ENCODE data around the gene LPA. TPM values are rescaled to one million over a fixed set of nuclear protein-coding genes. Genes with fewer than 3 reads are reported as not detected.

LPA gene
- total and polyA plus RNA-seq, 2 of the 13 experiments (the other 11 are each of a cell fraction or from before 2014, with no cell fraction given), result not detected

- peak; percentile 93 for TF ChIP-seq AHDC1 (CRISPR knock-in tag; IDR thresholded peaks at IDR 0.05; ENCODE audit: borderline replicate concordance)
- TF ChIP-seq DPF2 (CRISPR knock-in tag; IDR thresholded peaks at IDR 0.05; ENCODE audit: borderline replicate concordance, low read depth), result peak; percentile 74; the same call in 1 of the 2 replicates
- TF ChIP-seq, protein P1, sequence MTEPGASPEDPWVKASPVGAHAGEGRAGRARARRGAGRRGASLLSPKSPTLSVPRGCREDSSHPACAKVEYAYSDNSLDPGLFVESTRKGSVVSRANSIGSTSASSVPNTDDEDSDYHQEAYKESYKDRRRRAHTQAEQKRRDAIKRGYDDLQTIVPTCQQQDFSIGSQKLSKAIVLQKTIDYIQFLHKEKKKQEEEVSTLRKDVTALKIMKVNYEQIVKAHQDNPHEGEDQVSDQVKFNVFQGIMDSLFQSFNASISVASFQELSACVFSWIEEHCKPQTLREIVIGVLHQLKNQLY (CRISPR knock-in tag; IDR thresholded peaks at IDR 0.05), result peak; percentile 62; the same call in 1 of the 2 replicates
- TF ChIP-seq RBFOX2 (IDR thresholded peaks at IDR 0.05; ENCODE audit: low read depth, low read length), result 0 out of 2 replicates have a peak, but pooled peaks have one; percentile 19
- TF ChIP-seq ZBTB38 (CRISPR knock-in tag; IDR thresholded peaks at IDR 0.05), result peak; percentile 62; the same call in 1 of the 2 replicates
- 0 out of 2 replicates have a peak, but pooled peaks have one; percentile 72 for TF ChIP-seq ZNF264 (CRISPR knock-in tag; IDR thresholded peaks at IDR 0.05)
- peak; percentile 68; the same call in 1 of the 2 replicates for TF ChIP-seq ZNF441 (CRISPR knock-in tag; IDR thresholded peaks at IDR 0.05; ENCODE audit: borderline replicate concordance)
- peak; percentile 97 for TF ChIP-seq HNF4A (CRISPR knock-in tag; IDR thresholded peaks at IDR 0.05)
- TF ChIP-seq, protein P2, sequence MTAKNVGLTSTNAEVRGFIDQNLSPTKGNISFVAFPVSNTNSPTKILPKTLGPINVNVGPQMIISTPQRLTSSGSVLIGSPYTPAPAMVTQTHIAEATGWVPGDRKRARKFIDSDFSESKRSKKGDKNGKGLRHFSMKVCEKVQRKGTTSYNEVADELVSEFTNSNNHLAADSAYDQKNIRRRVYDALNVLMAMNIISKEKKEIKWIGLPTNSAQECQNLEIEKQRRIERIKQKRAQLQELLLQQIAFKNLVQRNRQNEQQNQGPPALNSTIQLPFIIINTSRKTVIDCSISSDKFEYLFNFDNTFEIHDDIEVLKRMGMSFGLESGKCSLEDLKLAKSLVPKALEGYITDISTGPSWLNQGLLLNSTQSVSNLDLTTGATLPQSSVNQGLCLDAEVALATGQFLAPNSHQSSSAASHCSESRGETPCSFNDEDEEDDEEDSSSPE (CRISPR knock-in tag; IDR thresholded peaks at IDR 0.05), result 0 out of 2 replicates have a peak, but pooled peaks have one; percentile 20
- peak; percentile 38; the same call in 1 of the 2 replicates for TF ChIP-seq ZSCAN31 (CRISPR knock-in tag; IDR thresholded peaks at IDR 0.05; ENCODE audit: low read depth)
- TF ChIP-seq HNF4G (IDR thresholded peaks at IDR 0.05; ENCODE audit: borderline replicate concordance, low read depth, low read length), result peak; percentile 99
- peak; percentile 95 for TF ChIP-seq HNF4G (CRISPR knock-in tag; IDR thresholded peaks at IDR 0.05; ENCODE audit: borderline replicate concordance, low read depth)
- peak; percentile 73; the same call in 1 of the 2 replicates for TF ChIP-seq MEF2D (CRISPR knock-in tag; IDR thresholded peaks at IDR 0.05)
- peak; percentile 67; the same call in 1 of the 2 replicates for TF ChIP-seq ZNF414 (CRISPR knock-in tag; IDR thresholded peaks at IDR 0.05)
- TF ChIP-seq ZNF292 (CRISPR knock-in tag; IDR thresholded peaks at IDR 0.05; ENCODE audit: borderline replicate concordance, low read depth), result peak; percentile 92; the same call in 1 of the 2 replicates
- TF ChIP-seq SALL1 (CRISPR knock-in tag; IDR thresholded peaks at IDR 0.05), result peak; percentile 100
- peak; percentile 67; the same call in 1 of the 2 replicates for TF ChIP-seq TRIM24 (CRISPR knock-in tag; IDR thresholded peaks at IDR 0.05)
- TF ChIP-seq, protein P3, sequence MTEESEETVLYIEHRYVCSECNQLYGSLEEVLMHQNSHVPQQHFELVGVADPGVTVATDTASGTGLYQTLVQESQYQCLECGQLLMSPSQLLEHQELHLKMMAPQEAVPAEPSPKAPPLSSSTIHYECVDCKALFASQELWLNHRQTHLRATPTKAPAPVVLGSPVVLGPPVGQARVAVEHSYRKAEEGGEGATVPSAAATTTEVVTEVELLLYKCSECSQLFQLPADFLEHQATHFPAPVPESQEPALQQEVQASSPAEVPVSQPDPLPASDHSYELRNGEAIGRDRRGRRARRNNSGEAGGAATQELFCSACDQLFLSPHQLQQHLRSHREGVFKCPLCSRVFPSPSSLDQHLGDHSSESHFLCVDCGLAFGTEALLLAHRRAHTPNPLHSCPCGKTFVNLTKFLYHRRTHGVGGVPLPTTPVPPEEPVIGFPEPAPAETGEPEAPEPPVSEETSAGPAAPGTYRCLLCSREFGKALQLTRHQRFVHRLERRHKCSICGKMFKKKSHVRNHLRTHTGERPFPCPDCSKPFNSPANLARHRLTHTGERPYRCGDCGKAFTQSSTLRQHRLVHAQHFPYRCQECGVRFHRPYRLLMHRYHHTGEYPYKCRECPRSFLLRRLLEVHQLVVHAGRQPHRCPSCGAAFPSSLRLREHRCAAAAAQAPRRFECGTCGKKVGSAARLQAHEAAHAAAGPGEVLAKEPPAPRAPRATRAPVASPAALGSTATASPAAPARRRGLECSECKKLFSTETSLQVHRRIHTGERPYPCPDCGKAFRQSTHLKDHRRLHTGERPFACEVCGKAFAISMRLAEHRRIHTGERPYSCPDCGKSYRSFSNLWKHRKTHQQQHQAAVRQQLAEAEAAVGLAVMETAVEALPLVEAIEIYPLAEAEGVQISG (CRISPR knock-in tag; IDR thresholded peaks at IDR 0.05), result peak; percentile 60; the same call in 1 of the 2 replicates
Measured at GRCh38 chr6:160704688-160705087, 40.6 kb upstream of the LPA start (continued).
